Adipose tissue (tissue), 3 donors: ENCODE results near the gene AMBRA1. TPM values are rescaled to one million over a fixed set of nuclear protein-coding genes. Genes with fewer than 3 reads are reported as not detected.

Experiments
- H3K27ac ChIP-seq: one replicate; pipeline ENCODE4 v1.5.1; 2013; ENCODE audit warnings: low read depth, low read length
- WGBS, 3 donors: extraction: QIAGEN DNeasy Blood & Tissue Kit; methylation state at CpG; one replicate each; pipeline ENCODE4 v1.1.7; 2013; 5-methylcytosine and 5-hydroxymethylcytosine counted together
- polyA plus RNA-seq, 3 donors: library from polyadenylated mRNA; stranded (reverse); fragments of 200-250 nt; gene quantifications; one replicate each; pipeline ENCODE4 v1.2.3, GENCODE V29; 2013
- donor health status: healthy with polysubstance abuse.
- donor health status: Bipolar disorder and iron deficiency.
- donor health status: healthy.

Gene AMBRA1
- polyA plus RNA-seq, 3 donors, result 7.6 to 10.7 (median 9.9) TPM

- no peak overlapping the region for H3K27ac ChIP-seq
- WGBS, 3 donors, result 89 to 92% (median 91%) methylated on average over 9 of the region's 9 CpGs
Observed at GRCh38 chr11:46493791-46494190, 100.0 kb downstream of the AMBRA1 start.

GRCh38 chr11:46492532-46492931 lies 101.3 kb downstream of the AMBRA1 start:
- WGBS, 3 donors, result 60 to 68% (median 66%) methylated on average over 11 of the region's 11 CpGs
- no peak overlapping the region for H3K27ac ChIP-seq

GRCh38 chr11:46491661-46492330 lies 102.0 kb downstream of the AMBRA1 start:
- H3K27ac ChIP-seq, result no peak overlapping the region
- 26 to 60% (median 34%) methylated on average over 4 of the region's 4 CpGs for WGBS, 3 donors

- H3K27ac ChIP-seq, result no peak overlapping the region
Observed at GRCh38 chr11:46490666-46491065, 103.2 kb downstream of the AMBRA1 start.

- no peak overlapping the region for H3K27ac ChIP-seq
- WGBS, 3 donors, result 66 to 69% (median 67%) methylated on average over 6 of the region's 6 CpGs
Observed at GRCh38 chr11:46489656-46490560, 103.9 kb downstream of the AMBRA1 start.

GRCh38 chr11:46485856-46486443 lies 107.9 kb downstream of the AMBRA1 start:
- H3K27ac ChIP-seq, result no peak overlapping the region
- 48 to 87% (median 86%) methylated on average over 4 of the region's 4 CpGs for WGBS, 3 donors

GRCh38 chr11:46484101-46484500 lies 109.7 kb downstream of the AMBRA1 start:
- no peak overlapping the region for H3K27ac ChIP-seq

- 66 to 72% (median 66%) methylated on average over 3 of the region's 3 CpGs for WGBS, 3 donors
- no peak overlapping the region for H3K27ac ChIP-seq
Observed at GRCh38 chr11:46480909-46481308, 112.9 kb downstream of the AMBRA1 start.

GRCh38 chr11:46480166-46480726 lies 113.6 kb downstream of the AMBRA1 start:
- 84 to 96% (median 84%) methylated on average over 2 of the region's 2 CpGs for whole genome bisulfite sequencing, 3 donors
- H3K27ac ChIP-seq, result no peak overlapping the region

GRCh38 chr11:46479601-46480000 lies 114.2 kb downstream of the AMBRA1 start:
- 94 to 97% (median 97%) methylated on average over 7 of the region's 7 CpGs for WGBS, 3 donors
- H3K27ac ChIP-seq, result no peak overlapping the region

- WGBS, 3 donors, result 30 to 79% (median 74%) methylated on average over 1 of the region's 1 CpG
Observed at GRCh38 chr11:46478196-46478595, 115.6 kb downstream of the AMBRA1 start.

GRCh38 chr11:46477136-46477535 lies 116.7 kb downstream of the AMBRA1 start:
- no peak overlapping the region for H3K27ac ChIP-seq
- WGBS, 3 donors, result 87 to 93% (median 88%) methylated on average over 1 of the region's 1 CpG

More at GRCh38 chr11:46478196-46478595, 115.6 kb downstream of the AMBRA1 start:
- H3K27ac ChIP-seq, result no peak overlapping the region

GRCh38 chr11:46475926-46476545 lies 117.8 kb downstream of the AMBRA1 start:
- no peak overlapping the region for H3K27ac ChIP-seq
- WGBS, 3 donors, result 85 to 91% (median 90%) methylated on average over 5 of the region's 5 CpGs

GRCh38 chr11:46475051-46475925 lies 118.5 kb downstream of the AMBRA1 start:
- whole genome bisulfite sequencing, 3 donors, result 81 to 89% (median 82%) methylated on average over 7 of the region's 7 CpGs
- H3K27ac ChIP-seq, result no peak overlapping the region

- no peak overlapping the region for H3K27ac ChIP-seq
- WGBS, 3 donors, result 35 to 100% (median 83%) methylated on average over 1 of the region's 1 CpG
Observed at GRCh38 chr11:46472662-46472994, 121.2 kb downstream of the AMBRA1 start.

GRCh38 chr11:46471943-46472661 lies 121.7 kb downstream of the AMBRA1 start:
- no peak overlapping the region for H3K27ac ChIP-seq
- WGBS, 3 donors, result 69 to 87% (median 82%) methylated on average over 5 of the region's 5 CpGs

- WGBS, 3 donors, result 95 to 98% (median 97%) methylated on average over 4 of the region's 4 CpGs
- no peak overlapping the region for H3K27ac ChIP-seq
Observed at GRCh38 chr11:46469926-46470325, 123.9 kb downstream of the AMBRA1 start.
